Urothelium cell line (cell line): ENCODE data around the gene CEBPA.
A peak's percentile ranks its signal among the peaks of the same experiment; 100 is the strongest.
"Not testable (repeated sequence)": the region's sequence is repeated elsewhere in the genome, so short reads cannot be mapped to it uniquely, and the experiment has no call there.

ENCODE experiments used
- DNase-seq: peaks from one replicate; pipeline ENCODE4 v3.0.0; 2011; ENCODE audit warnings: low spot score, mixed read lengths
- FAIRE-seq: peaks from 2 replicates; lab custom pipeline; 2011; peaks lifted over from hg19 to GRCh38; lab: Jason Lieb, UNC

The CEBPA gene

GRCh38 chr19:33301900-33302174, 497 bp downstream of the CEBPA start:
- FAIRE-seq (no peak), DNase-seq (no peak)

- no peak for FAIRE-seq
- no peak for DNase-seq
Observed at GRCh38 chr19:33301144-33301899, 1.0 kb downstream of the CEBPA start.

- FAIRE-seq, result no peak
- no peak for DNase-seq
Observed at GRCh38 chr19:33300894-33301143, 1.5 kb downstream of the CEBPA start.

DNA sequence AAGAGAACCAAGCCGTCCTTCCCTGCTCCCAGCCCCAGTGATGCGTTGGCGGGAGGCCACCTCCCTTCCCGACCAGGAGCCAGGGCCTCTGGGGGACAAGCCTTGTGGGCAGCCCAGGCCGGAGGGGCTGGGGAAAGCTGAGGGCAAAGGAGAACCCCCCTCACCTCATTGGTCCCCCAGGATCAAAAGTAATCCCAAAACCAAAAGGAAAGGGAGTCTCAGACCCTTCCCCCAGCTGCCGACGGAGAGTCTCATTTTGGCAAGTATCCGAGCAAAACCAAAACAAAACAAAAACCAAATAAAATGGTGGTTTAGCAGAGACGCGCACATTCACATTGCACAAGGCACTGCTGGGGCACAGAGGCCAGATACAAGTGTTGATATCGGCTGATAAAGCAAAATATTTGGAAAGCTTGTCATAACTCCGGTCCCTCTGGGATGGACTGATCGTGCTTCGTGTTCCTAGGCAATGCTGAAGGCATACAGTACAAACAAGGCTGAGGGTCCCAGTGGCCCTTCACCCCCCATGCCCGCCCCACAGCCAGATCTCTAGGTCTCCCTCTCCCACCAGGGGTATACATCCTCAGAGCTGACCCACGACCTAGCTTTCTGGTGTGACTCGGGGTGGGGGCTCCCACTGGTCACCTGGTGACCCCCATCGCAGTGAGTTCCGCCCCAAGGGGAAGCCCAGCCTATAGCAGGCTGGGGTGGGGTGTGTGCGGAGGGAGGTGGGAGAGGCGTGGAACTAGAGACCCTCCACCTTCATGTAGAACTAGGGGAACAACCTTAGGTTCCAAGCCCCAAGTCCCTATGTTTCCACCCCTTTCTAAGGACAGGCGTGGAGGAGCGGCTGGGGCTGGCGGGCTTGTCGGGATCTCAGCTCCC, 2.1 kb downstream of the CEBPA start:
- FAIRE-seq (no peak), DNase-seq (no peak)

DNA sequence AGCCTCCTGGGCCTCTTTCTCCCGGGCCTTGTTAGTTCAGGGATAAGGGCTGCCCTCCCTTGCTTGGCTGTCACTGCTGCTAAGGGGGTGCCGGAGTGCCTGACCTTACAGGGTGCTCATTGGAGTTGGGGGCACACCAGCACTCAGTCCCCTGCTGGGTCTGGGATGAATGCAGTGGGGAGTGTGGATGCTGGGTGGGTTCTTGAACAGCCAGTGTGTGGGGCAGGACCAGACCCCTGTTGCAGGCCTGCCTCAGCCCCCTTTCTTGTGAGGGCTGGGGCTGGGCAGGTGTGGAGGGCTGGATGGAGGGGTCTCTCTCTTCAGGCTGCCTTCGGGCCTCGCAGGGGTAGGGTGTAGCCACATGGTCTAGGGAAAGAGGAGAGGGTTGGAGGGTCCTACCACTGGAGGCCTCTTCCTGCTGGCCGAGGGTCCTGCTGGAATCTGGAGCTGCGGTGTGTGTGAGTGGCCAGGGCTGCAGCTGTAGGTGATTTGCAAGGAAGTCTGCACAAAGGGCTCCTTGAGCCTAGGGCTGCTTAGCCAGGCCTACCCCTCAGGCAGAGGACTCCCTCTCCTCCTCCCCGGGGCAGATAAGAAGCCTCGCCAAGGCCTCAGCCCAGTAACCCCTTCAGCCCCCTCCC, 3.2 kb downstream of the CEBPA start:
- FAIRE-seq (no peak), DNase-seq (no peak)

DNA sequence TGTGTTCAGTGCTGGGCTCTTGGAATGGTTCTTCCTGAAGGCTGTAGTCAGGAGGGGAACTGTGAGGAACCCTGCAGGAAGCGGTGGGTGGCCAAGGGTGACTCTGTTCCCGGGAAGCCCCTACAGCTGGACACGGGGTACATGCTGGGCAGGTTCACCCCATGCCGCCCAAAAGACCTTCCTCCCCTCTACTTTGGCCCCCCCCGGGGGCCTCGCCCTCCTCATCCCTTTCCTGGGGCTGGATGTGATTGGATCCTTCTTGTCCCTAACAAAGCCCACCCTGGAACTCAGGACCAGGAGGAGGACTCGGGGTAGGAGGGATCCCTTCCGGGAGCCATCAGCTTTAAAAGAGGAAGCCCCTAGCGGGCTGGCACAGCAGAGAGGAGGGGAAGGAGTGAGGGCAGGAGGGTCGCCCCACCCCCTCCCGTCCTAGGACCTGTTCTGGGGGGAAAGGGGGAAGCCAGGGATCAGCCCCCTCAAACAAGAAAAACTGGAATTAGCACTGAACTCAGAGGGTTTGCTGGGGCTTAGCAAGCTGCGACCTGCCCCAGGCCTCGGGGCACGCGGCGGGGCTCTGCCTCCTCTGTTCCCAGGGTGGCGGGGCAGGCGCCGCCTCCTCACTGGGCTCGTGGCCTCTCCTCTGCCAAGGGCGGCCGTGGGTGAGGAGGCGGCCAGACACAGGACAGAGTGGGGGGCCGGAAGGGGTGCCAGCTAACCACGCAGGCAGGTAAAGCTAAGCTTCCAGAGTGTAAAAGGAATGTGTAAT, 4.0 kb downstream of the CEBPA start:
- DNase-seq (no peak), FAIRE-seq (no peak)

- FAIRE-seq (no peak), DNase-seq (no peak)
Observed at GRCh38 chr19:33297401-33298145, 4.8 kb downstream of the CEBPA start.

DNA sequence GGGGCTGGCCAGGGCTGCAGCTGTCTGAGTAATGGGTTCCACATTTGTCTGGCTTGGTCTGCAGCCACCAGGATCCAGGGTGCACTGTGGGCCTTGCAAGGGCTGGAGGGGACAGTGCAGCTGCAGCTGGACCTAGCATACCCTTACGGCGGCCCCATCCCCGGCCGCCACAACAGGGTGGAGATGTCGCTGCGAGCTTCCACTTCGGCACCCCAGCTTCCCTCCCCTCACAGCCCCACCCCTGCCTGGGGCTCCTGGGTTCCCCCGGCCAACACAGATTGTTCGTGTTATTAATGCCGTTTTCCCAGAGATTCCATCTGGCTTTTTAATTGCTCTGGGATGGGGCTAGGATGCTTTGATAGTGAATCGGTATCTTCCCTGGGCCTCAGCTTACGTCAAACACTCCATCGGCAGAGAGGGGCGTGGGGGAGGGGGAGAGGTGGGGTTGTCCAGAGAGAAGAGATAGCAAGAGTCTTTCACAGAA, 5.8 kb downstream of the CEBPA start:
- DNase-seq, result no peak
- FAIRE-seq, result no peak

- FAIRE-seq (no peak), DNase-seq (no peak)
Observed at GRCh38 chr19:33295621-33296487, 6.5 kb downstream of the CEBPA start.

DNA sequence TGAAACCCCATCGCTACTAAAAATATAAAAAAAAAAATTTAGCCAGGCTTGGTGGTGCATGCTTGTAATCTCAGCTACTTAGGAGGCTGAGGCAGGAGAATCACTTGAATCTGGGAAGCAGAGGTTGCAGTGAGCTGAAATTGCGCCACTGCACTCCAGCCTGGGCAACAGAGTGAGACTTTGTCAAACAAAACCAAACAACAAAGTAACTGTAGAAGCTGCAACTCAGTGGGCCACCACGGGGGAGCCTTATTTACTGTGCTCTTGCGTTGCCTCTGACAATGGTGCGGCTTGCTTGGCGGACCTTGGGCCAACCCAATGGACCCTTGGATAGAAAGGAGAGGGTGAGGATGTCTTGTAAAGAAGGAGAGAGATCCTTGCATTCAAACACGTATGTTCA, 7.3 kb downstream of the CEBPA start:
- DNase-seq, FAIRE-seq: not testable (repeated sequence)

DNA sequence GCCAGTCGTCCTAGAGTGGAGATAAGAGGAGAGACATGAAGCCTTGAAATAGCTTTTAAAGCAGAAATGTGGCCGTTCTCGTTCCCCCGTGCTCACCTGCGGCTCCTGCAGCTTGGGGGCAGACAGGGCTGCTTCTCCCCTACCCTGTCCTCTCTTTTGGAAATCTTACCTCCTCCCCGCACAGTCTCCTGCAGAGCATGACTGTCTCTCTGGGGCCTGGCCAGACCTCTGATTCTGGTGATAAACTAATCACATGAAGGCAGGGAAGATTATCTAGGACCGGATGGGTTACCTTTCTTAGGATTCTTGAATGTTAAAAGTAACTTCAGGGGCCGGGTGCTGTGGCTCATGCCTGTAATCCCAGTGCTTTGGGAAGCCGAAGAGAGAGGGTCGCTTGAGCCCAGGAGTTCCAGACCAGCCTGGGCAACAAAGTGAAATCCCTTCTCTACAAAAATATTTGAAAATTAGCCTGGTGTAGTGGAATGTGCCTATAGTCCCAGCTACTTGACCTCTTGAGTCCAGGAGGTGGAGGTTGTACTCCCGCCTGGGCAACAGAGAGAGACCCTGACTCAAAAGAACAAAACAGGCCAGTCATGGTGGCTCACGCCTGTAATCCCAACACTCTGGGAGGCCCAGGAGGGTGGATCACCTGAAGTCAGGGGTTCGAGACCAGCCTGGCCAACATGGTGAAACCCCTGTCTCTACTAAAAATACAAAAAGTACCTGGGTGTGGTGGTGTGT, 8.1 kb downstream of the CEBPA start:
- DNase-seq (no peak), FAIRE-seq (no peak)

DNA sequence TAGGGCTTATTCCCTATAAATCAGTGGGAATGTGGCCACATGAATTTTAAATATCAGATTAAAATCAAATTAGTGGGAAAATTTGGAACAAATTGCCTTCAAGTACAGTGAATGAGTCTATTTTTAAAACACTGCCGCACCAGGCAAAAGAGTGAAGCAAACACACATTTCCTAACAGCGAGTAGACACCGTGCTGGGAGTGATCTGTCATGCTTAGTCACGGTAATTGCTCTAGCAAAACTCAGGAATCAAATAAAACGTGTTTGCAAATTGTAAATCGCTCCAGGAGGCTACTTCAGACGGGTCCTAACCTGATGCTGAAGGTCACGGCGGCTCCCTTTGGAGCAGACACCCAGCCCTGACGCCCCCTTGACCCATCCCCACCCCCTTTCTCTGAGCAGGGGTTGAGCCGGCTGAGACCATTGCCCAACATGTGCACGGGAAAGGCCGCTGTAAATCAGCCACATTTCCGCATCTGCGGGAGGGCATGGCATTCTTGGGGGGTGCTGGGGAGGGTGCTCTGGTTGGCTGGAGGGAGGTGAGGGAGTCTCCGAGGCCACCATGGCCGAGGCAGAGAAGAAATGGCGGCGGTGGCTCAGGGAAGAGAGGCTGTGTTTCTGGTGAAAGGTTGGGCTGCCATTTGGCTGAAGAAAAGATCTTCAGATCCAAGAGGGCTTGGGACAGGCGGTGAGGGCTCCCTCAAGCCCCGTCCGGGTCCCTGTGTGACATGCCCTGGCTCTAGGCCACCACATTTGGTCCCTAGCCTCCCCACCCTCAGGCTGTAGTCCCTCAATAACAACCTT, 8.9 kb downstream of the CEBPA start:
- DNase-seq, result peak; percentile 42
- peak; percentile 13 for FAIRE-seq

DNA sequence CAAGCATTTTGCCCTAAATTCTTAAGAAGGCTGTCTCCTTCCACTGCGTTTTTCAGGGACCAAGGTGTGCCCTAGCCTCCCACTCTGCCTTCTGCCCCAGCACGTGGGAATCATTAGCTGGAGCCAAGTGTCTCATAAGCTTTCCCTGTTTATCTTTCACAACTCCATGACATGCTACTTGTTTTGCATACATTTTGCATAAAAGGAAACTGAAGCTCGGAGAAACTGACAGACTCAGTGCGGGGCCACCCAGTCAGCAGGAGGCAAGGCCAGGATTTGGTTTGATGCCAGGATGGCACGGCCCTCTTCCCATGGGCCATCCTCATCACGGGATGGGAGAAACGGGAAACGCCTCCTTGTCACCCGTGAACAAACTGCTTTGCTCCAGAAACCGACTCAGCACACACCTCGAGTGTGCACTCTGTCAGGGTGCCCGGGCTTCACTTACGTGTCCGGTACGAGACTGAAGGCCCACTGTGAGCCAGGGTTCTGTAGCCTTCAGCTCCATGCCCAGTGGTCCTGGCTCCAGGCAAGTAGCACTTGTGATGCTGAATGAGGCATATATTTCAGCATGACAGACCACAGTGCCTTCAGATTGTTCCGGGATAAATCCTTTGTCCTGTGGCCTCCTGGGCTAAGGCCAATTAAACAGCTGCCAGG, 9.6 kb downstream of the CEBPA start:
- FAIRE-seq, result no peak
- DNase-seq, result no peak

DNA sequence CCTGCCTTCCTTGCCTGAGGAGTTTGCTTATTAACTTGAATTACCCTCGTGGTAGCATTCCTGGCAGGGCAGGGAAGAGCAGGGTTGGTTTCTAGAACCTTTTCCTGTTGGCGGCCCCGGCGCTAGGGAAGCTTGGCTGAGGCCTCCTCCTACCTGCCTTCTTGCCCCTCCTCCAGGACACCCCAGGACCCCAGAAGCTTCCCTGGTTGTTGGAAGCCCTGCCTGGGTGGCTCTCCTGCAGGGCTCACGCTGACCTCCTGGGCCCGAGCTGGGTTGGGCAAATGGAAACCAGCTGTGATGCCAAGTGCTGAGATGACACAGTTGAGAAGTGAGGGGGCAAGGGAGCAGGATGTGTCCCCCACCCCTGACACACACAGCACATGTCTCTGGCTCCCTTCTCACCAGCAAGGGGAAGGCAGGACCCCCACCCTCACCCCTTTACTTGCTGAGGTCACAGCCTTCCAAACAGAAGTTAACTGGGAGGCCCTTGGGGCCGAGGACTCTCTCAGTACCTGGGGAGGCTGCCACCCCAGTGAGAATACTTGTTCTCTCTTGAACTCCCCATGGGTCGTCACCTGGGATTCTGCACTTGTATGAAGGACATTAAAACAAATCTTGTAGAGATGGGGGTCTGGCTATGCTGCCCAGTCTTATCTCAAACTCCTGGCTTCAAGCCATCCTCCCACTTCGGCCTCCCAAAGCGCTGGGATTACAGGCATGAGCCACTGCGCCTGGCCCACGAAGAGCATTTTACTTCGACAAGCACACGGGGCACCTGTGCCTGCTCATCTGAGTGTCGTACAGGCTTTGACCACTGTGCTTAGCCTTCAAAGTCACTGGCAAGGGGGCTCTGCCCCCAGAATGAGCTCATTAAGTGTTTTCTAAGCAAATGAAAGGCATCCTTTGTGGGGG, 10.5 kb downstream of the CEBPA start:
- FAIRE-seq (no peak), DNase-seq (no peak)

DNA sequence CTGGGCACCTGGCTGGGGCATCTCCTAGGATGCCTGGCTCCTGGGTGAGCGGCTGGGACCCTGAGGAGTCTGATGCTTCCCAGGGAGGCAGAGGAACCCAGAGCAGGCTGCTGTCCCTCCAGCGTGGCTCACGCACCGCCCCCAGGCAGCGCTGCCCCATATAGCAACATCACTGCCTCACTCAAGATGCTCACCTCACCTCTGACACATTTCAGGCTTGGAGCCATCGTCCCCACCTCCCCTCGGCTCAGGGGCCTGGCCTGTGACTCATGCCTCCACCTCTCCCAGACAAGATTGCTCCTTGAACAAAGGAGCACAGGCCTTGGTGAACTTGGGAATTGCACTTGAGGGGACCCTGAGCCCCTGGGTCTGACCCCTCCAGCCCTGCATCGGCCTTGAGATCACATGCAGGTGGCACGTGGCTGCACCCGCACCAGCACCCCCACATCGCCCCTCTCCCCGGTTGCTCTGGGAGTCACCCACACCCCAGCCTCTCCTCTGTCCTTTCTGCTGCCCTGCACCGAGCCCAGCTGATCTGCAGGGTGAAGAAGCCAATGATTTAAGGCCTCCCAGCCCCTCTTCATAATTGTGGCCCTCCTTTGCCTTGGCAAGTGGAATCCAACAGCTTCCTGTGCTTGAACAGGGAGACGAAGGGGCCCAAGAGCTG, 11.2 kb downstream of the CEBPA start:
- peak; percentile 88 for DNase-seq
- FAIRE-seq, result peak; percentile 84
